Left forelimb (tissue), 1 donor: ENCODE measurements around the gene LRRC2.
"Not testable (repeated sequence)": the region's sequence is repeated elsewhere in the genome, so short reads cannot be mapped to it uniquely, and the experiment has no call there.

Experiments
- DNase-seq: peaks from one replicate; pipeline ENCODE4 v3.0.0-alpha.2; 2018; ENCODE audit warnings: low spot score

Gene LRRC2

DNA sequence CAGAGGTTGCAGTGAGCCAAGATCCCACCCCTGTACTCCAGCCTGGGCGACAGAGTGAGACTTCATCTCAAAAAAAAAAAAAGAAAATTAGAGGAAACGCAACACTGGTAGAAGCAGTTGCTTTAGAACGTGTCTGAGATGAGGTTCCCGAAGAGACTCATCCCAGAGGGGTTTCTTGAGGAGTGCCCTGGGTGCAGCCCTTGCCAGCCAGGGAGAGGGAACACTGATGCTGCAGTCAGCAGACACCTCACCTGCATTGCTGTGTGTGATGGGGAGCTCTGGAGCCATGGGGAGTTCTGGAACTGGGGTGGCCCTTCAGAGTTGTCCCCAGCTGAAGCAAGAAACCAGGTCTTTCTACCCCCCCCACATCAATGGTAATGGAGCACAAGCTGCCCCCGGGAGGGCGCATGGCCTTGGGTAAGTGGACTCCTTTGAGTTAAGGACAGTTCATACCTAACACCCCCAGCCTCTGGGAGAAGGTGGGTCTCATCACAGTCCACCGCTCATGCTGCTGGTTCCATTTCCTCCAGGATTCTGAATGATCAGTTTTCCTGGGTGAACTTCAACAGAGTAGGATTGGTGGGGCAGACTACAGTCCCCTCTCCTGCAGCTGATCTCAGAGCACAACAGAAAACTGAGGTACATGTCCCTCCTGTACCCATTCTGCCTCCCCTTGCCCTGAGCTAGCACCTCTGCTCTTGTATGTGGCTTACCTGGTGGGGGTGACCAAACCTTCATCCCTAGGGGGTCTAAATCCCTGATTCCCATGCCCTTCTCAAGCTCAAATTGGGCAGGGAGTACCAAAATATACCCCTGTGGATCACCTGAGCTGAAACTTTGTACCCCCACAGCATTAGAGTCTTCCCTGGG is 18.7 kb upstream of the LRRC2 start:
- no peak for DNase-seq

DNA sequence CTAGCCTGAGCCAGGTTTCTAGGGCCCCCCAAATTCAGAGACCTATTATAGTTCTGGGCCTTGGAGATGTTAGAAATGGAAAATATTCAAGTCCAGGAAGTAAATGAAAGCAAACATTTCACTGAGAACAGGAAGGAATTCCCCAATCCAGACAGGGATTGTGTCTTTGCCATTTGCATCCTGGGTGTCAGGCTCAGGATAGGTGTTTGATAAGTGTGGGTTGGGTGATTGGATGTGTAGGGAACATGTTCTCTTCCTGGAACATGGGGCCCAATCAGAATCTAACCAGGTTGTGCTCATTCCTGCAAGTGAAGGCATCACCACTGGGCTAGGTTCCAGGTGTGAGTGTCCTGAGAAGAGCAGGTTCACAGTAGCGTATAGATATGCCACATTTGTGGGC is 14.6 kb upstream of the LRRC2 start:
- DNase-seq, result no peak

DNA sequence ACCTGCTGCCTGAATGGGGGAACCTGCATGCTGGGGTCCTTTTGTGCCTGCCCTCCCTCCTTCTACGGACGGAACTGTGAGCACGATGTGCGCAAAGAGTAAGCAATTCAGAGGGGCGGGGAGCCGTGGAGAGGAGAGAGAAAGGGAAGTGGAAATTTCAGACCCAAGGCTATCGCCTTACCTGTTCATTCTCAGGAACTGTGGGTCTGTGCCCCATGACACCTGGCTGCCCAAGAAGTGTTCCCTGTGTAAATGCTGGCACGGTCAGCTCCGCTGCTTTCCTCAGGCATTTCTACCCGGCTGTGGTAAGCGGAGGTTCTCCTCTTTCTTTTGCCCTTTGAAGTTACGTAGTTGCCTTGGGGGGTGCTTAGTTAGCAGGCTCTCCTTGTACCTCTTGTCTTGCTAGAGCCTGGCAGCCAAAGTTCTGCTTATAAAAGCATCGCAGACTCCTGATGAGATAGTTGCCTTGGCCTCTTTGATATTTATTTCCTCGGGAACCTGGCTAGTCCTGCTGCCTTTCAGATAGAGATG is 13.7 kb upstream of the LRRC2 start:
- DNase-seq, result no peak

DNA sequence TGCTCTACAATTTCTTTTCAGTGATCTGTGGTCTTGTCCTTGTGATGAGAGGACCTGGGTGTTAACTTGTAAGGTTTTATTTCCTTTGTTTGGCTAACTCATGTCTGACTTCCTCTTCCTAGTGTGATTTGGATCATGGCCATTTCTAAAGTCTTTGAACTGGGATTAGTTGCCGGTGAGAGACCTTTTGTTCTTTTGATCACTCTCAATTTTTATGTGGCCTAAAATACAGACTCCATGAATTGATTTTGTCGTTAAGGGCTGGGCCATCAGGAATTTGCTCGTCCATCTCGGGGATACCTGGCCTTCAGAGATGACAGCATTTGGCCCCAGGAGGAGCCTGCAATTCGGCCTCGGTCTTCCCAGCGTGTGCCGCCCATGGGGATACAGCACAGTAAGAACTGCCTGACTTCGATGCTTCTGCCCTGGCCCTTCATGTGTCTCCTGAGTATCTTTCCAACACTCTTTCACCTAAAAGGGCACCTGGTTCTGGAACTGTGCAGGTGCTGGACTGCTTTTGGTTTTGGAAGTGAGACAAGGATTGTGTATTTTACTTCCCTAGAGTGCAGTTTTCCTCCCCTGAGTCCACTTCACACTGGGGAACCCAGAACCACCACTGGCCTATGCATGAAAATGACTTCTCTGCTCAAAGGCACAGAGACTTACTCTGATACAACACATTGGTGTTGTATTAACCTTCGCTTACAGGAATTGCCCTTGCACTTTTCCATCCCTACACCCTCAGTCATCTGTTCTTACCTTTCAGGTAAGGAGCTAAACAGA is 13.1 kb upstream of the LRRC2 start:
- DNase-seq, result no peak

DNA sequence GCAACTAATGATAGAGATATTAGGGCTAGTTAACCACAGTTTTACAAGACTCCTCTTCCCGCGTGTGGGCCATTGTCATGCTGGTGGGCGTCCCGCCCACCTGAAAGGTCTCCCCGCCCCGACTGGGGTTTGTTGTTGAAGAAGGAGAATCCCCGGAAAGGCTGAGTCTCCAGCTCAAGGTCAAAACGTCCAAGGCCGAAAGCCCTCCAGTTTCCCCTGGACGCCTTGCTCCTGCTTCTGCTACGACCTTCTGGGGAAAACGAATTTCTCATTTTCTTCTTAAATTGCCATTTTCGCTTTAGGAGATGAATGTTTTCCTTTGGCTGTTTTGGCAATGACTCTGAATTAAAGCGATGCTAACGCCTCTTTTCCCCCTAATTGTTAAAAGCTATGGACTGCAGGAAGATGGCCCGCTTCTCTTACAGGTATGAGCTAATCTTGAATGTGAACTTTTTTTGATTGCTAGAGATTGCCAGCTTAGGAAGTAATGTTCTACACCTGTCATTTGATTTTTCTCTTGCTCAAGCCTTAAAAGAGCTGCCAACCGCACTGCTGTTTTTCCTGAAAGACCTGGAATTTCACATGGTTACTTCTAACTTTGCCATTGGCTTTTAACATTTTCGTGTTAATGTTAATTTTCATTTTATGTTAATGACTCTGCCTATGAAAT is 11.6 kb upstream of the LRRC2 start:
- DNase-seq, result not testable (repeated sequence)

DNA sequence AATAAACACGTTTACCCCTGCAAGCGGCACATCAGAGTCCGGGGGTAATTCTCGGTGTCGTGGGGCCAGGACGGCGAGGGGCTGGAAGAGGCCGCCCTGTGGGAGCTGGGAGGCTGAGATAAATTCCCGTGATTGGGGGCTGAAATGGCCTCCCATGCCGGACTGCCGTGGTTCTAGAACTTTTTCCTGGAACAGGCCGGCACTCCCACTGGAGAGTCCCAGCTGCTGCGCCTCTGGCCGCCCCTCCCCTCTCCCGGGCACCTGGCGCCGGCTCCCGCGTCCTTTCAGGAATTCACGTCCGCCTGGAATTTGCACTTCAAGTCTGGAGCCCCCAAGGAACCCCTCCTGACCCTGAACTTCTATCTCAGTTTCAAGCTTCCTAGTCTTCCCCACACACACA is 10.8 kb upstream of the LRRC2 start:
- no peak for DNase-seq

DNA sequence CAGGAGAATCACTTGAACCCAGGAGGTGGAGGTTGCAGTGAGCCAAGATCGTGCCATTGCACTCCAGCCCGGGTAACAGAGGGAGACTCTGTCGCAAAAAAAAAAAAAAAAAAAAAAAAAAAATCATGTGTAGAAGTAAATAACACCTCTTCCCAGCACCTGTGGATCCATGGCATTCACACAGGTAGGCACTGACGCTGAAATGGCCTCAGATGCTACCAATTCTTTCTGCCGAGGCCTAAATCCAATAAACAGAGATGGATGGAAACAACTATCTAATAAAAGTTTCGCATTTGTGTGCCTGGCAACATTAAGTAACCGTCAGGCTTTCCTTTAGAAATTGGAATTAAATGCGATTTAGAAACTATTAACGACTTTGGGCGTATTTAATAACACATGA is 10.3 kb upstream of the LRRC2 start:
- DNase-seq, result no peak

DNA sequence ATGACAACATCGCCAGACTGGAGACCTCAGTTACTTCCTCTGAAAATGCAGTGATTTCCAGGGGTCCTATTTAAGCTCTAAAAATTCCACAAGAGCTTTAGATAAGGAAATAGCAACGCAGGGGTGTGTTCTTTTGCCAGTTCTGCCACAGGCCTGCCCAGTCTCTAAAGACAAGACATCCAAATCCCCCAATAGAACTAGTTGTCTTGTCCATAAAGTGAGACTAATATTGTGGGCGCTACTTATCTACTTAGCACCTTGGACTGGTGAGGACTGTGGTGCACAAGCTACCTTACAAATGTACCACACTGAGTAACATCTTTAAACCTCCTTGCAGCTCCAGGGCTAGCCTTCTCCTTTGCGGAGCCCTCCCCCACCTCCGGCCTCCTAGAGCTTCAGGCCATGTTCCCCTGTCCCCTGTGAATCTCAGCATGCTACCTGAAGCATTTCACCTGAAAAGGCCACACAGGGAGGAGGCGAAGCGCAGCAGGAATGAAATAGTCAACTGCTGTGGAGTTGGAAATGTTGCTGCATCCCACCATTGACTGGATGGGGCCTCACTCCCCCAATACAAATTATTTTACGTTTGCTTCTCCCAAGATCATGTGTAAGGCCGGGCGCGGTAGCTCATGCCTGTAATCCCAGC is 9.6 kb upstream of the LRRC2 start:
- DNase-seq, result no peak

DNA sequence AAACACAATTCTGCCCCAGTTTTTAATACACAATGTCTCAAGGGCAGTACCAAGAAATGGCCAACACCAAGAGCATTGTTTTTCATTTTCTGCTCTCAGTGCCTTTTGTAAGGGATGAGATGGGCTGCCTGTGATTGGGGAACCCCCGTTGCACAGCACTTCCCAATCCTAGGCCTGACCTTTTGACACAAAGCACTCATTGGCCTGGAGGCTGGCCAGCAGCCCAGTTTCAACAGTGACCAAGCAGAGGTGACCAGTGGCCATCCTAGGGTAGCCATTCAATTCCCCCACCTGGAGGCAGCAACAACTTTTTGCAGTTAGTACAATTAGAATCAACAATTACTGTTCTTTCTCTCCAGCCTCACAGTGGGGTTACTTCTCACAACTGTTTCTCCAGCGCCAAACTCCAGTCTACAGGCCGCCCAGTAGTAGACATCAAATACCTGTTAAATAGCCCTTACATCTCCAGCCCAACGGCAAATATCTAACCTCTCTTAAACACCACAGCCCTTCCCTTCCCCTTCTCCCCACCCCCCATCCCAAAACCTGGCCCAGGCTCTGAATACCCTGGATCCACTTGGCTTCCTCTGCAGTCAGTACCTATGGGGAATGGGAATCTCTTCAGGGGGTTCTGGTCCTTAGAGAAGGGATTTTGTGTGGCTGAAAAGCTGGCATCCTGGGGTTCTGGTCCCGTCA is 8.9 kb upstream of the LRRC2 start:
- no peak for DNase-seq

DNA sequence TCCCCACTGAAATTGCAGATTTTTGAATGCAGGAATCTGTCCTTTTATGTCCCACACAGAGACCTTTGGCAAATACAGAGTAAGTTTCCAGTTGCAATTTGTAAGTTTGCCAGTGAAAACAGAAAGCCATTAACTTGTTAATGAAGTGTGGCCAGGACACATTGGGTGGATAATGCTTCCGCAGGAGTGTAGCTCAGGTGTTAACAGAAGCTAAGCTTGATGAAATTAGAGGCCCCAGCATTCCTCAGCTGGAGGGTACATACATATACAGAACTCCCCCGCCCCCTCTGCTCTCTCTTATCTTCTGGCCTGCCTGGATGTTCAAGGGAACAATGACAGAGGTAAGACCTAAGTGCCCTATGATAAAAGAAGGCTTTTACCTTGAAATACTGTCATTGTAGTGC is 8.1 kb upstream of the LRRC2 start:
- DNase-seq, result no peak

DNA sequence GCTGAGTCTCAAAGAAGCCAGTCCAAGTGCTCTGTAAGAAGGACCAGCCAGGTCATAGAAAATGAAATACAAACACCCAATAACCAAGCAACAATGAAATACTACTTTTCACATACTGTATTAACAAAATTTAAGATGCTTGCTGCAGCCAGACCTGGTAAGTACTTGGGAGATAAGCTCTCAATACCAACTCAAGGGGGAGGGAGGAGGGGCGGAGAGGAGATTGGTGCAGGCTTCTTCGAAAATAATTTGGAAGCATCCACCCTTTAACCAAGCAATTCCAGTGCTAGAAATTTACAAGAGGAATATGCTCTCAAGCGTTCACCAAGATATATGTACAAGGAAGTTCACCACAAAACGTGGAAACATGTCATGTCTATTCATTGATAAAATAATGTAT is 7.6 kb upstream of the LRRC2 start:
- DNase-seq, result no peak

DNA sequence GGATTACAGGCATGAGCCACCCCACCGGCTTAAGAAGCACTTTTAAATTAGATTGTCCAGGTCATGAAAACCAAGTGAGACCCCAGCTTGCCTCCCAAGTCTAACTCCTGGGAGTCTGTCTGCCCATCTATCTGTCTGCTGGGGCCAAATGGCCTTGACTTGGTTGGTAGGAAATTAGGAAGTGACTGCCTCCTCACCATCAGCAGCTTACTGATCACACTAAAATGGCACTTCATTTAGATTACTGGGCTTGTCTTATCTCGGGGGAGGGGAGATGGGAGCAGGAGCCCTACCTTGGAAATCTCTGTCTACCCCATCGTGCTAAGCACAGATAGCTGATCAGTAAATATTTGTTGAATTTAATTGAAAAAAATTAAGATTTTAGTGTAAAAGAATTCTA is 5.6 kb upstream of the LRRC2 start:
- DNase-seq, result no peak

DNA sequence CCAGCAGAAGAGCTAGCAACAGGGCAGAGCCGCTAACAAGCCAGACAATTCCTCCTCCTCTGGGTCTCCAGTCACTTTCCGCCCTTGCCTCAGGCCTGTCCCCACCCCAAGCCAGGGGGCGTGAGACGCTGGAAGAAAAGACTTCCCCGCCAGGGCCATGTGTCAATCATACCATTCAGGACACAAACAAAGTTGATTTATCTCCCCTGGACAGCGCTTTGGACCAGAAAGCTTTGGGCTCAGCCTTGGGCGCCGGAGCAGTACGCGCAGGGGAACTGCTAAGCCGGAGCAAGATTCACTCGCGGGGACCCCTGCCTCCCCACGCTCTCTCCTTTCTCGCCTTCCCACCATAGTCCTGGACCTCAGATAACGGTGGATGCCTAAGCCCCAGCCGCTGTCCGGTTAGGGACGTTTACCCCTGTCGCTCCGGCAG is 479 bp downstream of the LRRC2 start:
- no peak for DNase-seq

DNA sequence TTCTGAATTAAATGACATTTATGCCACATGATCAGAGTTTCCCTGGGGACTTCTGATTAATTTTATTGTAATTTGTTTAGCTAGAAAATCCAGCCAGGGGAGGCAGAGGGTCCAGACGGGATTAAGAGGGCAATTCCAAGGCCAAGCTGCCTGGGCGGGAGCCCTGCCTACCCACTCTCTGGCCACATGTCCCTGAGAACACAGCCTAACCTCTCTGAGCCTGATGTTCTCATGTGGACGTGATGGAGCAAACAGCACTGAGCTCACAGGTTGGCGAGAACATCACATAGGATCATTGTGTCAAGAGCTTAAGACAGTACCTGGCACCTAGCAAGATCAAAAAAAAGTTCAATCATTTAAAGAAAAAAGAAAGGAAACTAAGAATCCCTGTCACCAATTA is 1.0 kb downstream of the LRRC2 start:
- DNase-seq, result no peak

DNA sequence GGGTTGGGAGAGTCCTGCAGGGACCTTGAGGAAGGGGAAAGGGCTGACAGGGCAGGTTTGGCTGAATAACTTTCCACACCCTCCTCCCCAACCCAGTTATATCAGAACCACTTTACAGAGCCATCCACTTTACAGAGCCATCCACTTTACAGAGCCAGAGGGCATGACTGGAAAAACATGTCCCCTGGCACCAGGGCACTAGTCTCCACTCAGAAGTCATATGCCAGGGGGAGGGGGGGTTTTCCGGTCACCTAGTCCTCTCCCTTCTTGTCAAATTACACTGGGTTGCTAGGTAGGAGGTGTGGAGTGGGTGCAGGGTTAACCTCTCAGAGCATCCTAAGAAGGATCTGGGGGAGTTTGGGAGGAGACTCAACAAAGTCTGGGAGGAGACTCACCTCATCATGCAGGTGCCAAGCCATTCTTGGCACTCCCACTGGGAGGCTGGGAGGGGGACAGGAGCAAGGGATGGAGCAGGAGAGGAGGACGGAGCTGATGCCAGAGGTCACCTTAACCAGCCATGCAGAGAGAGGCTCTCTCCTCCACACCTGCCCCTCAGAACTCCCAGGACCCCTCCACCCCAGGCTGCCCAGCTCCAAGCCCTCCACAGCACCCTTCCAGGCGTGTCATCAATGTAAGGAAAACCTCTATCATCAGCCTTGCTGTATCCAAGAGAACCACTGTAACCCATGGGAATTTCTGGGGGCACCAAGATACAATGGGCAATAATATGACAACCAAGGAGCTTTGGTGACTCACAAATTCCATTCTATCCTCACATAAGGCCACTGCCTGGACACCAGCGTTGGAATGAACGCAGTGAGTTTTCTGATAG is 1.7 kb downstream of the LRRC2 start:
- no peak for DNase-seq

DNA sequence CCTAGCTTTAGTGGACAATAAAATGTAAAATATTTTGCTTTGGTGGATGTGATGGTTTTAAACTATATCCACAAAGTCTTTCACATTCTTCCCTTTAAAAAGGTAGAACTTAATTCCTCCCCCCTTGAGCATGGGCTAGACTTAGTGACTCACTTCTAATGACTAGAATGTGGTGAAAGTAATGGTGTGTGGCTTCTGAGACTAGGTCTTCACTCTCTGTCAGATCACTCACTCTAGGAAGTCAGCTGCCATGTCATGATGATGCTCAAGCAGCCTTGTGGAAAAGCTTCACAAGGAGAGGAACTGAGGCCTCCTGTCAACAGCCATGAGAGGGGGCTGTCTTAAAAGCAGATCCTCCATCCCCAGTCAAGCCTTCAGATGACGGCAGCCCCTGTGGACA is 4.2 kb downstream of the LRRC2 start:
- DNase-seq, result no peak

DNA sequence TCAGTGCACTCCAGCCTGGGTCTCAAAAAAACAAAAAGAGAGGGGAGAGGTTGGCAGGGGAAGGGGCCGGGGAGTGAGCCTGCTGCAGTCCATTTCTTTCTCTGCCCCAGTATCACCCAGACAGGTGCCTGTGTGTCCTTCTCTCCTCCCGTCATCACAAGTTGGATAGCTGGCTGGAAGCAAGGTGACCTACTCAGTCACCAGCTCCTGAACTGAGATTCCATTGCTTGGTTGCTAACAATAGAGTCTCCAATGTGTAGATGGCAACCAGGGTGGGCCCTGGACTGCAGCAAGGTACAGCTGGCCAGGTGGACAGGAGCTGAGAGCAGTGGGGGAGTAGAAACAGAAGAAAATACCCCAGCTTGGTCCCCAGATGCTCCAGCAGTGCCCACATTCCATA is 4.6 kb downstream of the LRRC2 start:
- no peak for DNase-seq

DNA sequence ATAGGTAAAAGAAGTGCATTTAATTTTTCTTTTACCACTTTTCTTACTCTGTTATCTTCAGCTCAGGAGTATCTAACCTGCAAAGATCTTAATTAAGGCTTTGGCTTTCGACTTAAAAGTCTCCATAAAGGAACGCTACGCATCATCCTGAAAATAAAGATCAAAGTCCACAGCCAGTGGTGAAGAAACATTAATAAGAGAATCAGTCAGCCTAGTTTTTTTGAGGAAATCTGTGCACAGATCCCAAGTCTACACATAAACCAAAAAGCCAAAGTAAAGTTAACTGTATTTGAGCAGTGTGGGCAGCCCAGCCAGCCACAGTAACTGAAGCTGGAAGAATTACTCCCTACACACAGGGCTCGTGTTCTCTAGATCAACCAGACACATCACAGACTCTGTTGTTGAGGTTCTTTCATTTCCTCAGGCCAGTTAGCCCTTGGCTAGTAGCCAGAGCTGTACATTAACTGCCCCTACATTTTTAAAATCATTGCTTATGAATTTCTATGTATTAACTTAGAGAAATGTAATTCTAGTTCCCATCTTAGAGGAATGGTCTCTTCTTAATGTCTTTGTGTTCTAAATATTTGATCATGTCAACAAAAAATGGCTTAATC is 6.9 kb downstream of the LRRC2 start:
- DNase-seq, result no peak

DNA sequence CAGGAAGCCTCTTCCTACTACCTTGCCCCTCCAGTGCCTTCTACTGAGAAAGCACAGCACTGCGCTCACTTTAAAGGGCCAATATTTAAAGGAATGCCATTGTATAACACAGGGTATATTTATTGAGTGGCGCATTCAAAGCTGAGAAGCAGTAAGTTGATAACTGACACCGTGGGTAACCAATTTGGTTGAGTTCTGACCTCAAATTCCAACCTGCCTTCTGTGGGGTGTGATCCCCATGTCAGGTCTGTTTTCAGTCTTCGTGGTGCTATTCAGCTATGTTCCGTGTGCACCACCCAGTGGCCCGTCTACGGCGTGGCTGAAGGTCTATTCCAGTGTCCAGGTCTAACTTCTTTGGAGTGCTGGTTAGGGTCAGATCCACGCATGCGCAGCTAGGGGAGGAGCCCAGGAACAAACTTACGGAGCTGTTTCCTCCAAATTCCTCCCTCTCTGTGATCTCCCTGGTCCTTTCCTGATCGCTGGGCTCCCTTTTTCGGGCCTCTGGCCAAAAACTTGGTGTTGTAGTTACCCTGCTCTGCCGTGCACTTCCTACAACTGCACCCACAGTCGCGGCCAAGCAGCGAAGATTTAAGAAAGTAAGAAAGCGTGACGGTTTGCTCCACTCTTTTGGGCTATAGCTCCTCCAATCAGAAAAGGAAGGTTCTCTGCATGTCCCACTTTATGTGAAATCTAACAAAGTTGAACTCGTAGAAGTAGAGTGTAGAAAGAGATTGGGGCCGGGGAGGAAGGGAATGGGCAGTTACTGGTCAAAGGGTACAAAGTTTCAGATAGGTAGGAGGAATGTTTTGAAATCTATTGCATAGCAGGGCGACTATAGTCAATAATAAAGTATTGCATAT is 7.7 kb downstream of the LRRC2 start:
- DNase-seq, result peak; percentile 84
